ENCODE measurements around the gene LY6G6C. TPM values are rescaled to one million over a fixed set of nuclear protein-coding genes. Genes with fewer than 3 reads are reported as not detected.

LY6G6C gene
- total and polyA plus RNA-seq, 2 of the 13 experiments (the other 11 are each of a cell fraction or from before 2014, with no cell fraction given) = 0.15 TPM; not detected in 1

DNA sequence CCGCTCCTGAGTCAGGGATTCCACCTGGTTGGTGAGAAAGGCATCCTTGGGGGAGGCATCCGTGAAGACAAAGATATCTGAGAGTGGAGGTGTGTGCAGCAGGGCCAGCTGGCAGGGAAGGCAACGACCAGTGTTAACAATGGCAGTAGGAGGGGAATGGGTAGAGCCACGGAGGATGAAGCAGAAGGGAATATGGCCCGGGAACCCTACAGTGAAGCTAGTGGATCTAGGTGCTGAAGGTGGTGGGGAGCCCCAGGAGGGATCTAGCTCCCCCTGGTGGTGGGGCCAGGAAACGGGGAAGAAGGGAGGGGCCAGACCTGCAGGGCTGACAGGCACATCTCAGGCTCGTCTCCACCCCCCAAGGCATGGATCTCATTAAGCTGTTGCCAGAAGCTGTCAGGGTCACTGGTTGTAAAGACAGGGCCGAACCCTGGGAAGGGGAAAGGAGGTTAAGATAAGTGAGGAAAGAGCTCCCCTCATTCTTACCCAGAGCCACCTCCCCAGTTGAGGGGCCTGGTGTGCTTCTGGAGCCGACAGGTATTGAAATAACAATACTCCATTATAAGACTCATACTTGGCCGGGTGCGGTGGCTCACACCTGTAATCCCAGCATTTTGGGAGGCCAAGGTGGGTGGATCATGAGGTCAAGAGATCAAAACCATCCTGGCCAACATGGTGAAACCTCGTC is 48.3 kb upstream of the LY6G6C start (continued):
- TF ChIP-seq, protein P1, sequence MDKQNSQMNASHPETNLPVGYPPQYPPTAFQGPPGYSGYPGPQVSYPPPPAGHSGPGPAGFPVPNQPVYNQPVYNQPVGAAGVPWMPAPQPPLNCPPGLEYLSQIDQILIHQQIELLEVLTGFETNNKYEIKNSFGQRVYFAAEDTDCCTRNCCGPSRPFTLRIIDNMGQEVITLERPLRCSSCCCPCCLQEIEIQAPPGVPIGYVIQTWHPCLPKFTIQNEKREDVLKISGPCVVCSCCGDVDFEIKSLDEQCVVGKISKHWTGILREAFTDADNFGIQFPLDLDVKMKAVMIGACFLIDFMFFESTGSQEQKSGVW (CRISPR knock-in tag; IDR thresholded peaks at IDR 0.05; ENCODE audit: borderline replicate concordance) = no peak
- TF ChIP-seq, protein P2, sequence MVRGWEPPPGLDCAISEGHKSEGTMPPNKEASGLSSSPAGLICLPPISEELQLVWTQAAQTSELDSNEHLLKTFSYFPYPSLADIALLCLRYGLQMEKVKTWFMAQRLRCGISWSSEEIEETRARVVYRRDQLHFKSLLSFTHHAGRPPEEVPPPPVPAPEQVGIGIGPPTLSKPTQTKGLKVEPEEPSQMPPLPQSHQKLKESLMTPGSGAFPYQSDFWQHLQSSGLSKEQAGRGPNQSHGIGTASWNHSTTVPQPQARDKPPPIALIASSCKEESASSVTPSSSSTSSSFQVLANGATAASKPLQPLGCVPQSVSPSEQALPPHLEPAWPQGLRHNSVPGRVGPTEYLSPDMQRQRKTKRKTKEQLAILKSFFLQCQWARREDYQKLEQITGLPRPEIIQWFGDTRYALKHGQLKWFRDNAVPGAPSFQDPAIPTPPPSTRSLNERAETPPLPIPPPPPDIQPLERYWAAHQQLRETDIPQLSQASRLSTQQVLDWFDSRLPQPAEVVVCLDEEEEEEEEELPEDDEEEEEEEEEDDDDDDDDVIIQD (CRISPR knock-in tag; IDR thresholded peaks at IDR 0.05; ENCODE audit: low read depth) = peak; percentile 48; the same call in 1 of the 2 replicates
- TF ChIP-seq, protein P3, sequence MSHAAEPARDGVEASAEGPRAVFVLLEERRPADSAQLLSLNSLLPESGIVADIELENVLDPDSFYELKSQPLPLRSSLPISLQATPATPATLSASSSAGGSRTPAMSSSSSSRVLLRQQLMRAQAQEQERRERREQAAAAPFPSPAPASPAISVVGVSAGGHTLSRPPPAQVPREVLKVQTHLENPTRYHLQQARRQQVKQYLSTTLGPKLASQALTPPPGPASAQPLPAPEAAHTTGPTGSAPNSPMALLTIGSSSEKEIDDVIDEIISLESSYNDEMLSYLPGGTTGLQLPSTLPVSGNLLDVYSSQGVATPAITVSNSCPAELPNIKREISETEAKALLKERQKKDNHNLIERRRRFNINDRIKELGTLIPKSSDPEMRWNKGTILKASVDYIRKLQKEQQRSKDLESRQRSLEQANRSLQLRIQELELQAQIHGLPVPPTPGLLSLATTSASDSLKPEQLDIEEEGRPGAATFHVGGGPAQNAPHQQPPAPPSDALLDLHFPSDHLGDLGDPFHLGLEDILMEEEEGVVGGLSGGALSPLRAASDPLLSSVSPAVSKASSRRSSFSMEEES (CRISPR knock-in tag; IDR thresholded peaks at IDR 0.05) = no peak
- TF ChIP-seq NFYC (CRISPR knock-in tag; IDR thresholded peaks at IDR 0.05) (no peak), GATAD1 (CRISPR knock-in tag; IDR thresholded peaks at IDR 0.05) (peak; percentile 58), REPIN1 (CRISPR knock-in tag; IDR thresholded peaks at IDR 0.05; ENCODE audit: borderline replicate concordance, low read depth) (peak; percentile 46; the same call in 1 of the 2 replicates), SIN3A (IDR thresholded peaks at IDR 0.05; ENCODE audit: borderline replicate concordance, low read depth, low read length) (no peak), ZBTB21 (CRISPR knock-in tag; IDR thresholded peaks at IDR 0.05) (0 out of 2 replicates have a peak, but pooled peaks have one; percentile 29), ZKSCAN8 (CRISPR knock-in tag; IDR thresholded peaks at IDR 0.05; ENCODE audit: borderline replicate concordance) (peak; percentile 62; the same call in 1 of the 2 replicates), KDM4B (CRISPR knock-in tag; IDR thresholded peaks at IDR 0.05) (peak; percentile 83; the same call in 1 of the 2 replicates), SMAD3 (CRISPR knock-in tag; IDR thresholded peaks at IDR 0.05) (0 out of 2 replicates have a peak, but pooled peaks have one; percentile 26), POLR2AphosphoS5 (IDR thresholded peaks at IDR 0.05; ENCODE audit: low read depth, low read length) (no peak), MIER3 (CRISPR knock-in tag; IDR thresholded peaks at IDR 0.05; ENCODE audit: borderline replicate concordance) (peak; percentile 75; the same call in 1 of the 2 replicates), XRCC5 (optimal IDR thresholded peaks at IDR 0.05; ENCODE audit: low read length) (peak; percentile 79), ZMYM2 (CRISPR knock-in tag; IDR thresholded peaks at IDR 0.05) (peak; percentile 77), PPARG (CRISPR knock-in tag; conservative IDR thresholded peaks at IDR 0.05) (0 out of 2 replicates have a peak, but pooled peaks have one; percentile 10), ZNF331 (CRISPR knock-in tag; IDR thresholded peaks at IDR 0.05) (peak; percentile 63; the same call in 1 of the 2 replicates), HOXA7 (CRISPR knock-in tag; IDR thresholded peaks at IDR 0.05) (no peak)
- TF ChIP-seq, protein P4, sequence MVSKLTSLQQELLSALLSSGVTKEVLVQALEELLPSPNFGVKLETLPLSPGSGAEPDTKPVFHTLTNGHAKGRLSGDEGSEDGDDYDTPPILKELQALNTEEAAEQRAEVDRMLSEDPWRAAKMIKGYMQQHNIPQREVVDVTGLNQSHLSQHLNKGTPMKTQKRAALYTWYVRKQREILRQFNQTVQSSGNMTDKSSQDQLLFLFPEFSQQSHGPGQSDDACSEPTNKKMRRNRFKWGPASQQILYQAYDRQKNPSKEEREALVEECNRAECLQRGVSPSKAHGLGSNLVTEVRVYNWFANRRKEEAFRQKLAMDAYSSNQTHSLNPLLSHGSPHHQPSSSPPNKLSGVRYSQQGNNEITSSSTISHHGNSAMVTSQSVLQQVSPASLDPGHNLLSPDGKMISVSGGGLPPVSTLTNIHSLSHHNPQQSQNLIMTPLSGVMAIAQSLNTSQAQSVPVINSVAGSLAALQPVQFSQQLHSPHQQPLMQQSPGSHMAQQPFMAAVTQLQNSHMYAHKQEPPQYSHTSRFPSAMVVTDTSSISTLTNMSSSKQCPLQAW (CRISPR knock-in tag; IDR thresholded peaks at IDR 0.05) = 0 out of 2 replicates have a peak, but pooled peaks have one; percentile 48
- TF ChIP-seq, protein P5, sequence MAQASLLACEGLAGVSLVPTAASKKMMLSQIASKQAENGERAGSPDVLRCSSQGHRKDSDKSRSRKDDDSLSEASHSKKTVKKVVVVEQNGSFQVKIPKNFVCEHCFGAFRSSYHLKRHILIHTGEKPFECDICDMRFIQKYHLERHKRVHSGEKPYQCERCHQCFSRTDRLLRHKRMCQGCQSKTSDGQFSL (CRISPR knock-in tag; IDR thresholded peaks at IDR 0.05) = peak; percentile 69; the same call in 1 of the 2 replicates
- TF ChIP-seq, protein P6, sequence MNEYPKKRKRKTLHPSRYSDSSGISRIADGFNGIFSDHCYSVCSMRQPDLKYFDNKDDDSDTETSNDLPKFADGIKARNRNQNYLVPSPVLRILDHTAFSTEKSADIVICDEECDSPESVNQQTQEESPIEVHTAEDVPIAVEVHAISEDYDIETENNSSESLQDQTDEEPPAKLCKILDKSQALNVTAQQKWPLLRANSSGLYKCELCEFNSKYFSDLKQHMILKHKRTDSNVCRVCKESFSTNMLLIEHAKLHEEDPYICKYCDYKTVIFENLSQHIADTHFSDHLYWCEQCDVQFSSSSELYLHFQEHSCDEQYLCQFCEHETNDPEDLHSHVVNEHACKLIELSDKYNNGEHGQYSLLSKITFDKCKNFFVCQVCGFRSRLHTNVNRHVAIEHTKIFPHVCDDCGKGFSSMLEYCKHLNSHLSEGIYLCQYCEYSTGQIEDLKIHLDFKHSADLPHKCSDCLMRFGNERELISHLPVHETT (CRISPR knock-in tag; conservative IDR thresholded peaks at IDR 0.05) = no peak; the same call in 1 of the 2 replicates
- TF ChIP-seq, protein P7, sequence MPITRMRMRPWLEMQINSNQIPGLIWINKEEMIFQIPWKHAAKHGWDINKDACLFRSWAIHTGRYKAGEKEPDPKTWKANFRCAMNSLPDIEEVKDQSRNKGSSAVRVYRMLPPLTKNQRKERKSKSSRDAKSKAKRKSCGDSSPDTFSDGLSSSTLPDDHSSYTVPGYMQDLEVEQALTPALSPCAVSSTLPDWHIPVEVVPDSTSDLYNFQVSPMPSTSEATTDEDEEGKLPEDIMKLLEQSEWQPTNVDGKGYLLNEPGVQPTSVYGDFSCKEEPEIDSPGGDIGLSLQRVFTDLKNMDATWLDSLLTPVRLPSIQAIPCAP (CRISPR knock-in tag; IDR thresholded peaks at IDR 0.05; ENCODE audit: low read depth) = no peak

Measured in HepG2 (cell line).